PC-3 (cell line): ENCODE results near the gene PI4KA.

ENCODE experiments used
- EZH2 ChIP-seq: fragments of 300-600 bp; sonication (generic); IDR thresholded peaks from one replicate; pipeline ENCODE4 v1.6.1; 2017; ENCODE audit warnings: antibody characterized with exemption, mild to moderate bottlenecking, low read length; ENCODE audit not compliant: unreplicated experiment
- EZH2phosphoT487 ChIP-seq: fragments of 300-600 bp; sonication (generic); IDR thresholded peaks from 2 replicates; pipeline ENCODE4 v1.6.1; 2018; ENCODE audit warnings: mild to moderate bottlenecking, antibody characterized with exemption, low read length, borderline replicate concordance
- TF ChIP-seq, protein P1 (sequence below): fragments of 300-600 bp; sonication (generic); conservative IDR thresholded peaks from 2 replicates; pipeline ENCODE4 v1.5.1; 2017; ENCODE audit warnings: antibody characterized with exemption, low read depth, mild to moderate bottlenecking, low read length

DNA sequence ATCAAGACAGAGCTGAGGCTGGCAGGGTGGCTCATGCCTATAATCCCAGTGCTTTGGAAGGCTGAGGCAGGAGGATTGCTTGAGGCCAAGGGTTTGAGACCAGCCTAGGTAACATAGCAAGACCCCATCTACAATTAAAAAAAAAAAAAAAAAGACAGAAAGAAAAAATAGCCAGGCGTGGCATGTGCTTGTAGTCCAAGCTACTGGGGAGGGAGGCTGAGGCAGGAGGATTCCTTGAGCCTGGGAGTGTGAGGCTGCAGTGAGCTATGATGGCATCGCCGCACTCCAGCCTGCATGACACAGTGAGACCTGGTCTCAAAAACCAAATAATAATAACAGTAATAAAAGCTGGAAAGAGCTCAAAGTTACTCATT is 75.3 kb downstream of the PI4KA start:
- TF ChIP-seq, protein P1, sequence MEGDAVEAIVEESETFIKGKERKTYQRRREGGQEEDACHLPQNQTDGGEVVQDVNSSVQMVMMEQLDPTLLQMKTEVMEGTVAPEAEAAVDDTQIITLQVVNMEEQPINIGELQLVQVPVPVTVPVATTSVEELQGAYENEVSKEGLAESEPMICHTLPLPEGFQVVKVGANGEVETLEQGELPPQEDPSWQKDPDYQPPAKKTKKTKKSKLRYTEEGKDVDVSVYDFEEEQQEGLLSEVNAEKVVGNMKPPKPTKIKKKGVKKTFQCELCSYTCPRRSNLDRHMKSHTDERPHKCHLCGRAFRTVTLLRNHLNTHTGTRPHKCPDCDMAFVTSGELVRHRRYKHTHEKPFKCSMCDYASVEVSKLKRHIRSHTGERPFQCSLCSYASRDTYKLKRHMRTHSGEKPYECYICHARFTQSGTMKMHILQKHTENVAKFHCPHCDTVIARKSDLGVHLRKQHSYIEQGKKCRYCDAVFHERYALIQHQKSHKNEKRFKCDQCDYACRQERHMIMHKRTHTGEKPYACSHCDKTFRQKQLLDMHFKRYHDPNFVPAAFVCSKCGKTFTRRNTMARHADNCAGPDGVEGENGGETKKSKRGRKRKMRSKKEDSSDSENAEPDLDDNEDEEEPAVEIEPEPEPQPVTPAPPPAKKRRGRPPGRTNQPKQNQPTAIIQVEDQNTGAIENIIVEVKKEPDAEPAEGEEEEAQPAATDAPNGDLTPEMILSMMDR = no peak
- TF ChIP-seq EZH2 = no peak
- TF ChIP-seq EZH2phosphoT487 = no peak
